ENCODE results near the gene GOLIM4. TPM values are rescaled to one million over a fixed set of nuclear protein-coding genes. Genes with fewer than 3 reads are reported as not detected.

GOLIM4 gene
- total and polyA plus RNA-seq, 12 donors = 6.5 to 25.2 (median 17.0) TPM

GRCh38 chr3:168117059-168117458 lies 21.3 kb upstream of the GOLIM4 start:
- Histone ChIP-seq H3K27me3 (no peaks in the 10 kb centered on the region), H3K4me1 (replicated peaks in 1 of 2) (no peaks in the 10 kb centered on the region), H3K36me3 (replicated peaks in 1 of 2) (no peaks in the 10 kb centered on the region), H3K9me3 (replicated peaks in 1 of 3) (no peaks in the 10 kb centered on the region), H3K27ac (no peak overlapping the region), H3K4me3 (no peak overlapping the region)
- no peak for TF ChIP-seq POLR2A (IDR thresholded peaks at IDR 0.05)
- TF ChIP-seq CTCF (IDR thresholded peaks at IDR 0.05) = no peak
- DNase-seq = no peak
- intact Hi-C loops (cut with DNase I) = no loop called here
- 75 to 77% (median 76%) methylated on average over 3 of the region's 3 CpGs for WGBS, 4 donors

GRCh38 chr3:168116279-168116678 lies 20.6 kb upstream of the GOLIM4 start:
- no peaks in the 10 kb centered on the region for H3K36me3 ChIP-seq (replicated peaks in 1 of 2)
- 74 to 82% (median 75%) methylated on average over 4 of the region's 4 CpGs for WGBS, 4 donors
- intact Hi-C loops (cut with DNase I) = no loop called here
- no peaks in the 10 kb centered on the region for H3K27me3 ChIP-seq
- DNase-seq = peak in 2 of 7 donors; percentile 11 to 15
- H3K9me3 ChIP-seq (replicated peaks in 1 of 3) = no peaks in the 10 kb centered on the region
- no peaks in the 10 kb centered on the region for H3K4me1 ChIP-seq (replicated peaks in 1 of 2)
- no peak overlapping the region for H3K4me3 ChIP-seq
- TF ChIP-seq POLR2A (IDR thresholded peaks at IDR 0.05) = no peak
- no peak for TF ChIP-seq CTCF (IDR thresholded peaks at IDR 0.05)
- H3K27ac ChIP-seq = no peak overlapping the region

- no peaks in the 10 kb centered on the region for H3K9me3 ChIP-seq (replicated peaks in 1 of 3)
- intact Hi-C loops (cut with DNase I) = no loop called here
- TF ChIP-seq POLR2A (IDR thresholded peaks at IDR 0.05) = no peak
- TF ChIP-seq CTCF (IDR thresholded peaks at IDR 0.05) = no peak
- H3K4me1 ChIP-seq (replicated peaks in 1 of 2) = no peaks in the 10 kb centered on the region
- no peak for DNase-seq
- H3K27ac ChIP-seq = no peak overlapping the region
- no peak overlapping the region for H3K4me3 ChIP-seq
- H3K27me3 ChIP-seq = no peaks in the 10 kb centered on the region
- no peaks in the 10 kb centered on the region for H3K36me3 ChIP-seq (replicated peaks in 1 of 2)
- WGBS, 4 donors = 54 to 80% (median 68%) methylated on average over 1 of the region's 1 CpG
Measured at GRCh38 chr3:168113848-168114247, 18.1 kb upstream of the GOLIM4 start.

- TF ChIP-seq CTCF (IDR thresholded peaks at IDR 0.05) (no peak), POLR2A (IDR thresholded peaks at IDR 0.05) (no peak)
- no peaks in the 10 kb centered on the region for H3K4me1 ChIP-seq (replicated peaks in 1 of 2)
- no peak overlapping the region for H3K27ac ChIP-seq
- H3K4me3 ChIP-seq = no peak overlapping the region
- H3K36me3 ChIP-seq (replicated peaks in 1 of 2) = no peaks in the 10 kb centered on the region
- intact Hi-C loops (cut with DNase I) = no loop called here
- 67 to 88% (median 74%) methylated on average over 3 of the region's 3 CpGs for WGBS, 4 donors
- DNase-seq = no peak
- no peaks in the 10 kb centered on the region for H3K27me3 ChIP-seq
- no peaks in the 10 kb centered on the region for H3K9me3 ChIP-seq (replicated peaks in 1 of 3)
Measured at GRCh38 chr3:168112894-168113293, 17.2 kb upstream of the GOLIM4 start.
